Caco-2 (cell line): Measurements from ENCODE around the gene PLEKHD1. TPM values are rescaled to one million over a fixed set of nuclear protein-coding genes. Genes with fewer than 3 reads are reported as not detected.

Experiments
- BruUV-seq: library from RNA; stranded (reverse); fragments of 400-500 nt; replicated peaks from 2 replicates; lab custom pipeline; 2021; lab: Mats Ljungman, UMichigan
- CTCF ChIA-PET: fragments of 300-600 bp; sonication (Branson Sonifier 250); formaldehyde crosslinking; loops from one replicate; lab custom pipeline; 2022; ENCODE audit warnings: antibody characterized with exemption; lab: Charles Lee
- POLR2A ChIA-PET: fragments of 300-600 bp; sonication (Branson Sonifier 250); formaldehyde crosslinking; loops from one replicate; lab custom pipeline; 2022; ENCODE audit warnings: antibody characterized with exemption; lab: Charles Lee
- DNase-seq, 2 experiments: peaks; one replicate each; pipeline versions ENCODE4 v3.0.0 to v3.0.0-alpha.2; 2020 to 2022
- H3K27me3 ChIP-seq: replicated peaks from 2 replicates; pipeline ENCODE4 v1.6.0; 2011; ENCODE audit warnings: low read length; ENCODE audit not compliant: control insufficient read depth, insufficient read depth
- H3K36me3 ChIP-seq: 2 replicates; pipeline ENCODE4 v1.5.1; 2011; ENCODE audit warnings: low read length; ENCODE audit not compliant: control insufficient read depth, insufficient read depth
- H3K4me1 ChIP-seq: fragments of 250-450 bp; sonication (Bioruptor Pico); 2 replicates; pipeline ENCODE4 v1.5.1; 2020; ENCODE audit warnings: mild to moderate bottlenecking
- H3K4me3 ChIP-seq: 2 replicates; pipeline ENCODE4 v1.5.1; 2011; ENCODE audit warnings: low read depth, mild to moderate bottlenecking, control low read depth, low read length
- H3K9me3 ChIP-seq: fragments of 250-450 bp; sonication (Bioruptor Pico); 2 replicates; pipeline ENCODE4 v1.5.1; 2020; ENCODE audit warnings: mild to moderate bottlenecking, moderate library complexity
- H3K27ac Mint-ChIP-seq: one replicate; pipeline ENCODE4 v1.8.0; 2022; ENCODE audit warnings: mixed read lengths; ENCODE audit not compliant: unreplicated experiment
- H3K27me3 Mint-ChIP-seq: one replicate; pipeline ENCODE4 v1.8.0; 2022; ENCODE audit warnings: mixed read lengths; ENCODE audit not compliant: insufficient read depth, unreplicated experiment
- H3K36me3 Mint-ChIP-seq: one replicate; pipeline ENCODE4 v1.8.0; 2022; ENCODE audit warnings: mild to moderate bottlenecking, mixed read lengths; ENCODE audit not compliant: insufficient read depth, unreplicated experiment
- H3K4me1 Mint-ChIP-seq: one replicate; pipeline ENCODE4 v1.8.0; 2022; ENCODE audit warnings: low read depth, mixed read lengths; ENCODE audit not compliant: unreplicated experiment
- H3K4me3 Mint-ChIP-seq: one replicate; pipeline ENCODE4 v1.8.0; 2022; ENCODE audit warnings: mild to moderate bottlenecking, moderate library complexity, mixed read lengths; ENCODE audit not compliant: unreplicated experiment
- H3K9me3 Mint-ChIP-seq: one replicate; pipeline ENCODE4 v1.8.0; 2022; ENCODE audit warnings: mixed read lengths; ENCODE audit not compliant: unreplicated experiment
- CTCF ChIP-seq, 2 experiments: fragments of 200-600 bp in 1 of 2; IDR thresholded peaks; 1 replicate in 1 of 2; 2 replicates in 1 of 2; pipeline versions ENCODE4 v1.5.1 to v1.8.0; 2011 to 2022; ENCODE audit warnings: antibody characterized with exemption in 1 of 2, control low read depth in 1 of 2, inconsistent platforms in 1 of 2, low read depth in 1 of 2, low read length in 1 of 2, mild to moderate bottlenecking in 1 of 2, moderate library complexity in 1 of 2; ENCODE audit not compliant: insufficient read depth in 1 of 2, severe bottlenecking in 1 of 2, unreplicated experiment in 1 of 2
- intact Hi-C: fragments of 100-400 bp; cut with micrococcal nuclease; formaldehyde crosslinking; loops from one replicate; pipeline ENCODE4 v1.10.0; 2022; ENCODE audit not compliant: unreplicated experiment
- total RNA-seq: library from RNA; stranded (reverse); gene quantifications from 2 replicates; pipeline ENCODE4 v1.2.3, GENCODE V29; 2022

The PLEKHD1 gene
- total RNA-seq, 1 experiment from 2014 or later = 0.50 TPM

DNA sequence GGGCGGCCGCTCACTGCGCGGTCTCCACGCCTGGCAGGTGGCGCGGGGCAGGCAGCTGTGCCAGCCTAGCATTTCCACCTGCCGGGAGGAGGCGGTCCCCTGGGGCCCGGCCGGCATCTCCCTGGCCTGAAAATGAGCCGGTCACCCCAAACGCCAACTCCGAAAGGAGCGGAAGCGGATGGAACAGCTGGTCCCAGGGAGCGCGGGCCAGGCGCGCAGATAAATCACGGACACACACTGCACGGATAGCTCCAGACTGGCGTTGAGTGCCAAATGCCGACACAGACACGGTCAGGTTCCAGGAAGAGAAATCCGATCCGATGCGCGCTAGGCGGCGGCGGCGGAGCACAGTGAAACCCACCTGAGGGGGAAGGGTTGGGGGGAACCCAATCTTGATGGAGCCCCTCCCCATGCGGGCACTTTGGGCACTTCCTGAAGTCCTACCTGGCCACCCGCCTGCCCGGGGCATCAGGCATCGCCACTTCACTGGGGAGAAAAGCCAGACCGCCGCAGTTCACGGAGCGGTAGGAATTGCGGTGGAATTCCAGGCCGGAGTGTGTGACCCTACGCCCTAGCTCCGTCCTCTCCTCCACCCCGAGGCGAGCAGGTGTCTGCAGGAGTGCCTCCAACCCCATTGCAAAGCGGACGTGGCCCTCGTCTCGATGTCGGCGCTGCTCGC lies 624 bp upstream of the PLEKHD1 start:
- Histone ChIP-seq H3K9me3 (no peaks in the 10 kb centered on the region), H3K4me3 (peak overlapping the region; percentile 65), H3K4me1 (peaks cover 4% of the 10 kb centered on the region; the same call in 1 of the 2 replicates), H3K36me3 (no peaks in the 10 kb centered on the region), H3K27me3 (no peaks in the 10 kb centered on the region; the same call in 1 of the 2 replicates)
- intact Hi-C loops = no loop called here
- BruUV-seq = no TSS peak
- Mint-ChIP-seq H3K27ac (no peak overlapping the region), H3K4me1 (no peaks in the 10 kb centered on the region), H3K9me3 (no peaks in the 10 kb centered on the region), H3K4me3 (peak overlapping the region; percentile 75), H3K36me3 (no peaks in the 10 kb centered on the region), H3K27me3 (peaks cover 10% of the 10 kb centered on the region)
- DNase-seq = no peak
- ChIA-PET POLR2A (no interaction called here), CTCF (interaction anchor here (0.6 to 0.8 kb wide), 4 partner anchors 20 to 241 kb away, joined by 3 to 5 read pairs (median 4); partner anchors contain the start of gene GALNT16)
- TF ChIP-seq CTCF (IDR thresholded peaks at IDR 0.05; ENCODE audit: insufficient read depth in 1 of 2, low read depth in 1 of 2, low read length in 1 of 2, severe bottlenecking in 1 of 2, unreplicated experiment in 1 of 2) = no peak

GRCh38 chr14:69485315-69485660 lies 760 bp downstream of the PLEKHD1 start:
- DNase-seq = no peak
- H3K27me3 Mint-ChIP-seq = peaks cover 10% of the 10 kb centered on the region
- Histone ChIP-seq H3K4me3 (peak overlapping the region; percentile 65), H3K27me3 (no peaks in the 10 kb centered on the region; the same call in 1 of the 2 replicates), H3K36me3 (no peaks in the 10 kb centered on the region), H3K4me1 (peaks cover 4% of the 10 kb centered on the region; the same call in 1 of the 2 replicates), H3K9me3 (no peaks in the 10 kb centered on the region)
- no peak overlapping the region for H3K27ac Mint-ChIP-seq
- intact Hi-C loops = no loop called here
- no peak for TF ChIP-seq CTCF (IDR thresholded peaks at IDR 0.05; ENCODE audit: insufficient read depth in 1 of 2, low read depth in 1 of 2, low read length in 1 of 2, severe bottlenecking in 1 of 2, unreplicated experiment in 1 of 2)
- no peaks in the 10 kb centered on the region for H3K4me1 Mint-ChIP-seq
- ChIA-PET POLR2A (no interaction called here), CTCF (no interaction called here)
- BruUV-seq = no TSS peak
- H3K9me3 Mint-ChIP-seq = no peaks in the 10 kb centered on the region
- H3K4me3 Mint-ChIP-seq = peak overlapping the region; percentile 75
- no peaks in the 10 kb centered on the region for H3K36me3 Mint-ChIP-seq

DNA sequence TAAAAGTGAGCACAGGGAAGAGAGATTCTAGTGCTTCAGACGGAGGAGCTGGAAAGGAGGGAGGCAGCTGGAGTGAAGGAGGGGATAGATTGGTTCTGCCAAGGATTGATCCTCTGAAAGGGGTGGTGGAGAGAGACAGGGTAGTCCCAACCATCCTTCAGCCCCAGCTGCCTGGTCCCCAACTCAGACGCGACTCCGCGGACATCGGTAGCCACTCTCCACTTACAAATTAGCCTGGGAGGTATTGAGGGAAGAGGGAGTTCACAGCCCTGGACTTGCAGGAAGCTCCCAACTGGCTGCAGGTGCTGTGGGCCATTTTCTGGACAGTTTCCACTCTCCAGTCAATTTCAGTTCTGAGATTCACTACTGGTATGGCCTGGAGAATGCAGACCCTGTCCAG lies 1.2 kb downstream of the PLEKHD1 start:
- ChIA-PET CTCF (no interaction called here), POLR2A (no interaction called here)
- Mint-ChIP-seq H3K4me1 (no peaks in the 10 kb centered on the region), H3K27ac (no peak overlapping the region), H3K27me3 (peaks cover 13% of the 10 kb centered on the region), H3K4me3 (no peak overlapping the region), H3K9me3 (no peaks in the 10 kb centered on the region), H3K36me3 (no peaks in the 10 kb centered on the region)
- H3K27me3 ChIP-seq = no peaks in the 10 kb centered on the region; the same call in 1 of the 2 replicates
- H3K9me3 ChIP-seq = no peaks in the 10 kb centered on the region
- intact Hi-C loops = no loop called here
- BruUV-seq = no TSS peak
- no peaks in the 10 kb centered on the region for H3K36me3 ChIP-seq
- H3K4me1 ChIP-seq = peaks cover 4% of the 10 kb centered on the region; the same call in 1 of the 2 replicates
- no peak for TF ChIP-seq CTCF (IDR thresholded peaks at IDR 0.05; ENCODE audit: insufficient read depth in 1 of 2, low read depth in 1 of 2, low read length in 1 of 2, severe bottlenecking in 1 of 2, unreplicated experiment in 1 of 2)
- DNase-seq = no peak
- no peak overlapping the region for H3K4me3 ChIP-seq
